AG10803 (cell line): ENCODE data around the gene GARS1.

Experiments
- DNase-seq: peaks from one replicate; pipeline ENCODE4 v3.0.0; 2010; ENCODE audit warnings: low read depth
- H3K4me3 ChIP-seq: 2 replicates; pipeline ENCODE4 v1.5.1; 2011; ENCODE audit warnings: mild to moderate bottlenecking, low read length, control low read depth
- CTCF ChIP-seq: conservative IDR thresholded peaks from 2 replicates; pipeline ENCODE4 v1.5.1; 2011; ENCODE audit warnings: mild to moderate bottlenecking, low read length, control low read depth, inconsistent platforms

GARS1 gene

GRCh38 chr7:30668102-30668501 is 73.4 kb downstream of the GARS1 start:
- no peak for DNase-seq
- H3K4me3 ChIP-seq = no peak overlapping the region
- no peak for TF ChIP-seq CTCF

GRCh38 chr7:30671793-30672465 is 77.3 kb downstream of the GARS1 start:
- DNase-seq = peak; percentile 54
- no peak for TF ChIP-seq CTCF
- H3K4me3 ChIP-seq = no peak overlapping the region

- TF ChIP-seq CTCF = no peak
- no peak for DNase-seq
- H3K4me3 ChIP-seq = no peak overlapping the region
Measured at GRCh38 chr7:30674420-30674819, 79.7 kb downstream of the GARS1 start.

GRCh38 chr7:30674876-30675275 is 80.2 kb downstream of the GARS1 start:
- no peak for TF ChIP-seq CTCF
- DNase-seq = no peak
- no peak overlapping the region for H3K4me3 ChIP-seq

GRCh38 chr7:30678805-30679204 is 84.1 kb downstream of the GARS1 start:
- TF ChIP-seq CTCF = no peak

GRCh38 chr7:30679664-30680063 is 85.0 kb downstream of the GARS1 start:
- H3K4me3 ChIP-seq = no peak overlapping the region
- TF ChIP-seq CTCF = no peak
- DNase-seq = no peak

More at GRCh38 chr7:30678805-30679204, 84.1 kb downstream of the GARS1 start:
- DNase-seq = no peak
- H3K4me3 ChIP-seq = no peak overlapping the region

GRCh38 chr7:30681331-30681797 is 86.7 kb downstream of the GARS1 start:
- H3K4me3 ChIP-seq = no peak overlapping the region
- DNase-seq = no peak

More at GRCh38 chr7:30681331-30681797, 86.7 kb downstream of the GARS1 start:
- TF ChIP-seq CTCF = no peak
